Measurements from ENCODE around the gene CYP3A4. TPM values are rescaled to one million over a fixed set of nuclear protein-coding genes. Genes with fewer than 3 reads are reported as not detected.

The CYP3A4 gene
- polyA plus RNA-seq, 1 experiment, result not detected

GRCh38 chr7:99733448-99733847, 50.5 kb downstream of the CYP3A4 start:
- POLR2A ChIA-PET, result no interaction called here
- Histone ChIP-seq H3K4me3 (ENCODE audit: low read depth, low read length) (no peak overlapping the region), H3K27me3 (ENCODE audit: control insufficient read depth, insufficient read depth, low read length) (no peaks in the 10 kb centered on the region; the same call in 1 of the 2 replicates), H3K36me3 (ENCODE audit: control insufficient read depth, insufficient read depth, low read length) (no peaks in the 10 kb centered on the region)
- TF ChIP-seq, protein P1, sequence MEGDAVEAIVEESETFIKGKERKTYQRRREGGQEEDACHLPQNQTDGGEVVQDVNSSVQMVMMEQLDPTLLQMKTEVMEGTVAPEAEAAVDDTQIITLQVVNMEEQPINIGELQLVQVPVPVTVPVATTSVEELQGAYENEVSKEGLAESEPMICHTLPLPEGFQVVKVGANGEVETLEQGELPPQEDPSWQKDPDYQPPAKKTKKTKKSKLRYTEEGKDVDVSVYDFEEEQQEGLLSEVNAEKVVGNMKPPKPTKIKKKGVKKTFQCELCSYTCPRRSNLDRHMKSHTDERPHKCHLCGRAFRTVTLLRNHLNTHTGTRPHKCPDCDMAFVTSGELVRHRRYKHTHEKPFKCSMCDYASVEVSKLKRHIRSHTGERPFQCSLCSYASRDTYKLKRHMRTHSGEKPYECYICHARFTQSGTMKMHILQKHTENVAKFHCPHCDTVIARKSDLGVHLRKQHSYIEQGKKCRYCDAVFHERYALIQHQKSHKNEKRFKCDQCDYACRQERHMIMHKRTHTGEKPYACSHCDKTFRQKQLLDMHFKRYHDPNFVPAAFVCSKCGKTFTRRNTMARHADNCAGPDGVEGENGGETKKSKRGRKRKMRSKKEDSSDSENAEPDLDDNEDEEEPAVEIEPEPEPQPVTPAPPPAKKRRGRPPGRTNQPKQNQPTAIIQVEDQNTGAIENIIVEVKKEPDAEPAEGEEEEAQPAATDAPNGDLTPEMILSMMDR (IDR thresholded peaks at IDR 0.05; ENCODE audit: insufficient read depth, low read depth, low read length), result peak; percentile 36
- DNase-seq (ENCODE audit: low read depth), result no peak
- CTCF ChIA-PET, result interaction anchor here (1.0 kb wide), 1 partner anchor 8 kb away, joined by 3 read pairs; no protein-coding TSS in a partner anchor

GRCh38 chr7:99733003-99733402, 51.0 kb downstream of the CYP3A4 start:
- ChIA-PET POLR2A (no interaction called here), CTCF (interaction anchor here (1.0 kb wide), 1 partner anchor 8 kb away, joined by 3 read pairs; no protein-coding TSS in a partner anchor)
- no peak for DNase-seq (ENCODE audit: low read depth)
- Histone ChIP-seq H3K4me3 (ENCODE audit: low read depth, low read length) (no peak overlapping the region), H3K27me3 (ENCODE audit: control insufficient read depth, insufficient read depth, low read length) (no peaks in the 10 kb centered on the region; the same call in 1 of the 2 replicates), H3K36me3 (ENCODE audit: control insufficient read depth, insufficient read depth, low read length) (no peaks in the 10 kb centered on the region)
- TF ChIP-seq, protein P1 (IDR thresholded peaks at IDR 0.05; ENCODE audit: insufficient read depth, low read depth, low read length), result no peak

DNA sequence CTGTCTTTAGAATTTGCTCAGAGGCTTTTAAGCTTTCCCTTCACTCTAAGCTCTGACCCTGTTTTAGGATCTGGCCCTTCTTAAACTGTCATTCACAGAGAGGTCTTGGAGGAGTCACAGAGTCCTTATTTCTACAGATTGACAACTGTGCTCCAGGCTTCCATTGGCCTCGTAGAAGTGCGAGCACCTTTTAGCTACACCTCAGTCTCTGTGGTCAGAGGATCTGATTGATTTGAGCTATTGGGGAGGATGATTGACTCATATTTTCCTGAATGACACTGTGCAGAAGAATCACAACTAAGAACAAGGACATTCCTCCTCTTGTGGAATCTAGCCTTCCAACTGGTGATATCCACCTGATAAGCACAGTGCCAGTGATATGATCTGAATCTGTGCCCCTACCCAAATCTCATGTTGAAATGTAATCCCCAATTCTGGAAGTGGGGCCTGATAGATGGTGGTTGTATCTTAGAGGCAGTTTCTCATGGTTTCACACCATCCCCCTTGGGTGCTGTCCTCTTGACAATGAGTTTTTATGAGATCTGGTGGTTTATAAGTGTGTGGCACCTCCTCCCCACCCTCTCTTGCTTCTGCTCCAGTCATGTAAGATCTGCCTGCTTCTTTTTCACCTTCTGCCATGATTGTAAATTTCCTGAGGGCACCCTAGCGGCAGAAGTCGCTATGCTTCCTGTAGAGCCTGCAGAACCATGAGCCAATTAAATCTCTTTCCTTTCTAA, 52.2 kb downstream of the CYP3A4 start:
- ChIA-PET POLR2A (no interaction called here), CTCF (no interaction called here)

GRCh38 chr7:99730992-99731391, 53.0 kb downstream of the CYP3A4 start:
- ChIA-PET POLR2A (no interaction called here), CTCF (no interaction called here)
- no peaks in the 10 kb centered on the region for H3K36me3 ChIP-seq (ENCODE audit: control insufficient read depth, insufficient read depth, low read length)

More for the DNA sequence above, 52.2 kb downstream of the CYP3A4 start:
- Histone ChIP-seq H3K4me3 (ENCODE audit: low read depth, low read length) (no peak overlapping the region), H3K27me3 (ENCODE audit: control insufficient read depth, insufficient read depth, low read length) (no peaks in the 10 kb centered on the region; the same call in 1 of the 2 replicates), H3K36me3 (ENCODE audit: control insufficient read depth, insufficient read depth, low read length) (no peaks in the 10 kb centered on the region)
- TF ChIP-seq, protein P1 (IDR thresholded peaks at IDR 0.05; ENCODE audit: insufficient read depth, low read depth, low read length), result no peak
- no peak for DNase-seq (ENCODE audit: low read depth)

DNA sequence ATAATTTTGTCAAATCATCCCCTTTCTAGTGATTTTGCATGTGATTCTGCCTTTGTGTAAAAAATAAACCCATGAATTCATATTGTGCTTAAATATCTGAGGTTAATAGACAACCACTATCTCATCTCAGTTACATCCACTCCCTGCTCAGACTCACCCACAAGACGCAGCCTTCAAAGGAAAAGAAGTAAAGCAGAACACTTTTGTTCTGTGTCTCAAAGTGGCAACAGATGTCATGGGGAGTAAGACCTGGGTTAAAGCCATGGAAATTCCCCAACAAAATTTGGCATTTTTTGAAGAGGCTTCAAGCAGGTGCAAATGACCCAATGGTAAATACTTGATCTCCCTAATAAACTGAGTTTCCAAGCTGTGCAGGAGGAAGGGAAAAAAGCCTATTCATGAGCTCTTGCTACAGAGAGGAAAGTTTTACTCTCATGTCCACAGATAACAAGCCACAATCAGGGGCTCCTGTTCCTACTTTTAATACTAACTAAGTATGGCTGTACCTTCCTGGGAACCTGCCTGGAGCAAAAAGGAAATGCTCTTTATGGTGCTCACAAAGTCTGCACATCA, 53.7 kb downstream of the CYP3A4 start:
- no peak overlapping the region for H3K4me3 ChIP-seq (ENCODE audit: low read depth, low read length)
- CTCF ChIA-PET, result interaction anchor here (1.3 kb wide), 1 partner anchor 11 kb away, joined by 3 read pairs; no protein-coding TSS in a partner anchor
- no peaks in the 10 kb centered on the region; the same call in 1 of the 2 replicates for H3K27me3 ChIP-seq (ENCODE audit: control insufficient read depth, insufficient read depth, low read length)
- POLR2A ChIA-PET, result no interaction called here
- no peaks in the 10 kb centered on the region for H3K36me3 ChIP-seq (ENCODE audit: control insufficient read depth, insufficient read depth, low read length)
- TF ChIP-seq, protein P1 (IDR thresholded peaks at IDR 0.05; ENCODE audit: insufficient read depth, low read depth, low read length), result no peak
- DNase-seq (ENCODE audit: low read depth), result no peak

More at GRCh38 chr7:99730992-99731391, 53.0 kb downstream of the CYP3A4 start:
- no peak for DNase-seq (ENCODE audit: low read depth)
- H3K4me3 ChIP-seq (ENCODE audit: low read depth, low read length), result no peak overlapping the region
- no peaks in the 10 kb centered on the region; the same call in 1 of the 2 replicates for H3K27me3 ChIP-seq (ENCODE audit: control insufficient read depth, insufficient read depth, low read length)
- TF ChIP-seq, protein P1 (IDR thresholded peaks at IDR 0.05; ENCODE audit: insufficient read depth, low read depth, low read length), result no peak
